Tibial nerve (tissue), 4 donors: ENCODE data around the gene POGLUT2. TPM values are rescaled to one million over a fixed set of nuclear protein-coding genes. Genes with fewer than 3 reads are reported as not detected.
"Not testable (repeated sequence)": the region's sequence is repeated elsewhere in the genome, so short reads cannot be mapped to it uniquely, and the experiment has no call there.

Experiments
- DNase-seq, 2 donors: peaks; one replicate each; pipeline ENCODE4 v3.0.0-alpha.2; 2019; ENCODE audit warnings: low spot score in 2 of 2
- H3K27ac ChIP-seq, 4 donors: fragments of 200-600 bp; sonication (generic) in 3 of 4; one replicate each; pipeline ENCODE4 v1.5.1; 2017 to 2019; ENCODE audit warnings: mild to moderate bottlenecking in 1 of 4
- H3K27me3 ChIP-seq, 2 donors: fragments of 200-600 bp; sonication (generic) in 1 of 2; one replicate each; pipeline versions ENCODE4 v1.5.1 to v1.6.0; 2017 to 2019
- H3K36me3 ChIP-seq, 3 donors: fragments of 200-600 bp; sonication (generic); one replicate each; pipeline ENCODE4 v1.5.1; 2018 to 2019
- H3K4me1 ChIP-seq, 4 donors: fragments of 200-600 bp; sonication (generic) in 3 of 4; one replicate each; pipeline ENCODE4 v1.5.1; 2017 to 2019
- H3K4me3 ChIP-seq, 4 donors: fragments of 200-600 bp; sonication (generic) in 3 of 4; one replicate each; pipeline ENCODE4 v1.5.1; 2017 to 2019; ENCODE audit warnings: mild to moderate bottlenecking in 1 of 4, moderate library complexity in 1 of 4
- H3K9me3 ChIP-seq, 4 donors: fragments of 200-600 bp; sonication (generic) in 3 of 4; one replicate each; pipeline ENCODE4 v1.5.1; 2017 to 2019
- EP300 ChIP-seq, 2 donors: sonication (generic); formaldehyde crosslinking; IDR thresholded peaks; one replicate each; pipeline ENCODE4 v1.6.1; 2017; ENCODE audit warnings: antibody characterized with exemption in 2 of 2, mild to moderate bottlenecking in 1 of 2
- POLR2A ChIP-seq, 2 donors: fragments of 450-650 bp; IDR thresholded peaks; one replicate each; pipeline ENCODE4 v1.6.1; 2017; ENCODE audit warnings: antibody characterized with exemption in 2 of 2, mild to moderate bottlenecking in 2 of 2, moderate library complexity in 2 of 2
- WGBS, 2 donors: methylation state at CpG; one replicate each; pipeline ENCODE4 v1.1.5; 2018; 5-methylcytosine and 5-hydroxymethylcytosine counted together
- total RNA-seq, 4 donors: library from RNA; depleted of rRNA; stranded (reverse); fragments of >200 nt; gene quantifications; one replicate each; pipeline ENCODE4 v1.1.0, GENCODE V29; 2016
- TF ChIP-seq, protein P1 (sequence below), 5 experiments: fragments of 200-600 bp in 3 of 5; fragments of 450-650 bp in 2 of 5; sonication (generic) in 3 of 5; IDR thresholded peaks; one replicate each; pipeline ENCODE4 v1.5.1; 2016 to 2019; ENCODE audit warnings: antibody characterized with exemption in 5 of 5, mild to moderate bottlenecking in 3 of 5, moderate library complexity in 2 of 5

POGLUT2 gene
- total RNA-seq, 4 donors from 2014 or later = 4.5 to 6.6 (median 6.0) TPM

DNA sequence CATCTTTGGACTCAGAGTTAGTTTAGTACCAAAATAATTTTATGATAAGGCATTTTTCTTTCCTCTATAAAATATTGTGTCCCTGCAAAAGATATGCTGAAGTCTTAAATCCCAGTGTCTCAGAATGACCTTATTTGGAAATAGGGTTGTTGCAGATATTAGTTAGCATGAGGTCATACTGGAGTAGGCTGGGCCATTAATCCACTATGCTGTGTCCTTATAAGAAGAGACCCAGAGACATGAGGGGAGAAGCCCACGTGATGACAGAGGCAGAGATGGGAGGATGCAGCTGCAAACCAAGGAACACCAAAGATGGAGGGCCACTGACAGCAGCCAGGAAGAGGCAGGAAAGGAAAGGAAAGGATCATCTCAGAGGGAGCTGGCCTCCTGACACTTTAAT is 6.4 kb downstream of the POGLUT2 start:
- Histone ChIP-seq H3K4me3 (no peak overlapping the region), H3K27me3 (no peaks in the 10 kb centered on the region), H3K27ac (no peak overlapping the region), H3K4me1 (no peaks in the 10 kb centered on the region), H3K36me3 (peaks cover 0 to 69% (median 4%) of the 10 kb centered on the region in 3 donors), H3K9me3 (no peaks in the 10 kb centered on the region)
- DNase-seq = no peak
- 75 to 83% methylated on average over 1 of the region's 1 CpG for WGBS, 2 donors
- TF ChIP-seq POLR2A (IDR thresholded peaks at IDR 0.05) (no peak), EP300 (IDR thresholded peaks at IDR 0.05) (no peak)
- TF ChIP-seq, protein P1, sequence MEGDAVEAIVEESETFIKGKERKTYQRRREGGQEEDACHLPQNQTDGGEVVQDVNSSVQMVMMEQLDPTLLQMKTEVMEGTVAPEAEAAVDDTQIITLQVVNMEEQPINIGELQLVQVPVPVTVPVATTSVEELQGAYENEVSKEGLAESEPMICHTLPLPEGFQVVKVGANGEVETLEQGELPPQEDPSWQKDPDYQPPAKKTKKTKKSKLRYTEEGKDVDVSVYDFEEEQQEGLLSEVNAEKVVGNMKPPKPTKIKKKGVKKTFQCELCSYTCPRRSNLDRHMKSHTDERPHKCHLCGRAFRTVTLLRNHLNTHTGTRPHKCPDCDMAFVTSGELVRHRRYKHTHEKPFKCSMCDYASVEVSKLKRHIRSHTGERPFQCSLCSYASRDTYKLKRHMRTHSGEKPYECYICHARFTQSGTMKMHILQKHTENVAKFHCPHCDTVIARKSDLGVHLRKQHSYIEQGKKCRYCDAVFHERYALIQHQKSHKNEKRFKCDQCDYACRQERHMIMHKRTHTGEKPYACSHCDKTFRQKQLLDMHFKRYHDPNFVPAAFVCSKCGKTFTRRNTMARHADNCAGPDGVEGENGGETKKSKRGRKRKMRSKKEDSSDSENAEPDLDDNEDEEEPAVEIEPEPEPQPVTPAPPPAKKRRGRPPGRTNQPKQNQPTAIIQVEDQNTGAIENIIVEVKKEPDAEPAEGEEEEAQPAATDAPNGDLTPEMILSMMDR (IDR thresholded peaks at IDR 0.05) = no peak

DNA sequence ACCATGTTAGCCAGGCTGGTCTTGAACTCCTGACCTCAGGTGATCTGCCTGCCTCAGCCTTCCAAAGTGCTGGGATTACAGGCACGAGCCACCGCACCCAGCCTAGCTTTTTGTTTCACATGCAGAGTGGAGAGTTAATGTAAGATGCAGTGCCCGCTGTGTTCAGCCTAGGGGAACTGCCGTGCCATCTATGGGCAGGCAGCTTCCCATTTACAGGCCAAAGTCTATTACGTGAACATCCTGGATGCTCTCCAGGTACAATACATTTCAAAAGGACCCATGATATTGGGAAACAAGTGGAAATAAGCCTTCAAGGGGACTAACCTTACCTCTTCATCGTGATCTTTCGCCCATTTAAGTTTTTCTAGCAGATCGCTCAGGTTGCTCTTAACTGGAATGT is 10.1 kb downstream of the POGLUT2 start:
- no peaks in the 10 kb centered on the region for H3K9me3 ChIP-seq
- WGBS, 2 donors = 96 to 97% methylated on average over 8 of the region's 8 CpGs
- no peak for DNase-seq
- no peaks in the 10 kb centered on the region for H3K4me1 ChIP-seq
- no peak overlapping the region for H3K4me3 ChIP-seq
- TF ChIP-seq EP300 (IDR thresholded peaks at IDR 0.05) (no peak), POLR2A (IDR thresholded peaks at IDR 0.05) (no peak)
- TF ChIP-seq, protein P1 (IDR thresholded peaks at IDR 0.05) = no peak
- no peaks in the 10 kb centered on the region for H3K27me3 ChIP-seq
- H3K36me3 ChIP-seq = peaks cover 0 to 89% (median 4%) of the 10 kb centered on the region in 3 donors
- H3K27ac ChIP-seq = no peak overlapping the region

DNA sequence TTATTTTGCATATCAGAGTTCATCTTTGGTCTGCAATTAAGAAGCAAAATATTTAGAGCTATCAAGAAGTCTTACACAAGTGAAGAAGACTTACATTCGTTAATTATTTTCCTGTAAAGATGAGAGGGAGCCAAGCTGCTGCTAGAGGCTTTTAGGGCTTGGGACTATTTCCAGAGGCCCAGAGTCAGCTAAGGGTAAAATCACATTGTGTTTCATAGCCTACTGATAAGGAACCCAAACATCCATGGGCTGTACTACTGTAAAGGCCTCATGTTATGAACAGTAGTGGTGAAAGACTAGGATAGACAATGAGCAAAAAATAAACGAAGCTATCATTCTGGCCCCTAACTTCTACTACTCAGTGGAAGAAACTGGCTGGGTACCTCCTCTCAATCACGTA is 14.3 kb downstream of the POGLUT2 start:
- Histone ChIP-seq H3K36me3 (peaks cover 0 to 69% (median 4%) of the 10 kb centered on the region in 3 donors), H3K27me3 (no peaks in the 10 kb centered on the region), H3K9me3 (no peaks in the 10 kb centered on the region), H3K4me1 (no peaks in the 10 kb centered on the region), H3K27ac (no peak overlapping the region), H3K4me3 (no peak overlapping the region)
- WGBS, 2 donors = 87 to 90% methylated on average over 3 of the region's 3 CpGs
- TF ChIP-seq, protein P1 (IDR thresholded peaks at IDR 0.05) = no peak
- no peak for TF ChIP-seq EP300 (IDR thresholded peaks at IDR 0.05)
- TF ChIP-seq POLR2A (IDR thresholded peaks at IDR 0.05) = no peak
- no peak for DNase-seq

DNA sequence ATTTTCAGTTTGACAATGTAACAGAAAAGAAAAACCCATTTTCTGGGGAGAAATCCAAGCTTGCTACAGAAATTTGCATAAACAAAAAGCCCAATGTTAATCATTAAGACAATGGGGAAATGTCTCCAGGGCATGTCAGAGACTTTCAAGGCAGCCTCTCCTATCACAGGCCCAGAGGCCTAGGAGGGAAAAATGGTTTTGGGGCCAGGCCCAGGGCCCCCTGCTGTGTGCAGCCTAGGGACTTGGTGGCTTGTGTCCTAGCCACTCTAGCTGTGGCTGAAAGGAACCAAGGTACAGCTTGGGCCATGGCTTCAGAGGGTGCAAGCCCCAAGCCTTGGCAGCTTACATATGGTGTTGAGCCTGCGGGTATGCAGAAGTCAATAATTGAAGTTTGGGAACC is 17.2 kb downstream of the POGLUT2 start:
- H3K4me1 ChIP-seq = no peaks in the 10 kb centered on the region
- no peak for TF ChIP-seq POLR2A (IDR thresholded peaks at IDR 0.05)
- TF ChIP-seq, protein P1 (IDR thresholded peaks at IDR 0.05) = no peak
- no peak for TF ChIP-seq EP300 (IDR thresholded peaks at IDR 0.05)
- no peak overlapping the region for H3K27ac ChIP-seq
- no peak for DNase-seq
- 90 to 100% methylated on average over 1 of the region's 1 CpG for WGBS, 2 donors
- no peak overlapping the region for H3K4me3 ChIP-seq
- peaks cover 0 to 42% (median 0%) of the 10 kb centered on the region in 3 donors for H3K36me3 ChIP-seq
- H3K9me3 ChIP-seq = no peaks in the 10 kb centered on the region
- H3K27me3 ChIP-seq = no peaks in the 10 kb centered on the region

DNA sequence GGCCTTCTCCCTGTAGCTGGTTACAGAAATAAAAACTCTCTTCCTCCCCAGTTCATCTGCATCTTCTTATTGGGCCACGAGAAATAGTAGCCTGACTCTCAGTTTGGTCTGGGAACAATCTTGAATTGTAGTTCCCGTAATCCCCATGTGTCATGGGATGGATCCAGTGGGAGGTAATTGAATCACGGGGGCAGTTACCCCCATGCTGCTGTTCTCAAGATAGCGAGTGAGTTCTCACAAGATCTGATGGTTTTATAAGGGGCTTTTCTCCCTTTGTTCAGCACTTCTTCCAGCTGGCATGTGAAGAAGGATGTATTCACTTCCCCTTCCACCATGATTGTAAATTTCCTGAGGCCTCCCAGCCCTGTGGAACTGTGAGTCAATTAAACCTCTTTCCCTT is 18.1 kb downstream of the POGLUT2 start:
- not testable (repeated sequence) for DNase-seq, H3K27me3 ChIP-seq, H3K4me1 ChIP-seq, H3K4me3 ChIP-seq, H3K9me3 ChIP-seq, H3K27ac ChIP-seq
- WGBS, 2 donors = 44 to 49% methylated on average over 4 of the region's 4 CpGs
- peaks cover 0 to 32% (median 0%) of the 10 kb centered on the region in 3 donors for H3K36me3 ChIP-seq
